HG02763 (cell line): ENCODE data around the gene IL13RA2.

Experiments
- ATAC-seq: cut with Tn5 transposase; IDR thresholded peaks from one replicate; pipeline ENCODE4 v1.9.1; 2021; ENCODE audit warnings: mild to moderate bottlenecking, moderate library complexity; ENCODE audit not compliant: unreplicated experiment

The IL13RA2 gene, protein sequence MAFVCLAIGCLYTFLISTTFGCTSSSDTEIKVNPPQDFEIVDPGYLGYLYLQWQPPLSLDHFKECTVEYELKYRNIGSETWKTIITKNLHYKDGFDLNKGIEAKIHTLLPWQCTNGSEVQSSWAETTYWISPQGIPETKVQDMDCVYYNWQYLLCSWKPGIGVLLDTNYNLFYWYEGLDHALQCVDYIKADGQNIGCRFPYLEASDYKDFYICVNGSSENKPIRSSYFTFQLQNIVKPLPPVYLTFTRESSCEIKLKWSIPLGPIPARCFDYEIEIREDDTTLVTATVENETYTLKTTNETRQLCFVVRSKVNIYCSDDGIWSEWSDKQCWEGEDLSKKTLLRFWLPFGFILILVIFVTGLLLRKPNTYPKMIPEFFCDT

DNA sequence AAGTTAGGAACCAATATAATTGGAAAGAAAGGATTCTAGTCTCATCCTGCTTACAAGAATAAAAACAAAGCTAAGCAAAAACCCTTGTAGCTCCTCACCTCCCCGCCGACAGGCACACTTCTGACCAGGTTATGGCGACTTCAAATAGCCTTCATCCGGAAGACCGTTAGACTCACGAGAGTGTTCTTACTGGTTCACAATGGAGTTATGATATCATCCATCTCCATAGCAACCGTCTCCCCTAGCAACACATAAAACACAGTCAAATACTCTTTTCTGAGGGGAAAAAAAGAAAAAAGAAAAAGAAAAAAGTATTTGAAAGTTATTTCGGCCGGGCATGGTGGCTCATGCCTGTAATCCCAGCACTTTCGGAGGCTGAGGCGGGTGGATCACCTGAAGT is at the start of gene IL13RA2:
Gene IL13RA2, minus strand, starts transcription at position 162 of the 400 bp plus-strand sequence. CDS start 347 bp downstream, outside the sequence.
- no peak for ATAC-seq

DNA sequence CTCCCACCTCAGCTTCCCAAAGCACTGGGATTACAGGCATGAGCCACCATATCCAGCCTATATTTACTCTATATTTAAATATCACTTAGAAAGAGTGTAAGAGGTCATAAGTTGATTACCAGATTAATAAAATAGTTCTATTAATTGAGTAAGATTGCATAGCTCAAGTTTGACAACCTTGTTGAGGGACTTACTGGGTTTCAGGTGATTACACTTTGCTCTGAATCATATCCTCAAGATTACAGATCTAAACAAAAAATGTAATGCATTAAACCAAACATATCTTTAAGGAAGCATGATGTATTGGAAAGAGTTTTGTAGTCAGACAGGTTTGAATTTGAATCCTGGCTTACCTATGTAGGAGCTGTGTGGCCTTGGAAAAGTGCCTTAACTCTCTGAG is 47.9 kb upstream of the IL13RA2 start:
- no peak for ATAC-seq

DNA sequence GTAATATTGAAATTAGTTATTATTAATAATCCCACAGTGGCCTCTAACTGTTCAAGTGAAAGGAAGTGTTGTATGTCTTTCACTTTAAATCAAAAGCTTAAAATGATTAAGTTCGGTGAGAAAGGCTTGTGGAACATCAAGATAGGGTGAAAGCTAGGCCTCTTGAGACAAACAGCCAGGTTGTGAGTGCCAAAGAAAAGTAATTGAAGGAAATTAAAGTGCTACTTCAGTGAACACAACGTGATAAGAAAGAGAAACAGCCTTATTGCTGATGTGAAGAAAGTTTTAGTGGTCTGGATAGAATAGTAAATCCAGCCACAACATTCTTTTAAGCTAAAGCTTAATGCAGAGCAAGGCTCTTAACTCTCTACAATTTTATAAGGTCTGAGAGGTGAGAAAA is 42.6 kb upstream of the IL13RA2 start:
- ATAC-seq: no peak

DNA sequence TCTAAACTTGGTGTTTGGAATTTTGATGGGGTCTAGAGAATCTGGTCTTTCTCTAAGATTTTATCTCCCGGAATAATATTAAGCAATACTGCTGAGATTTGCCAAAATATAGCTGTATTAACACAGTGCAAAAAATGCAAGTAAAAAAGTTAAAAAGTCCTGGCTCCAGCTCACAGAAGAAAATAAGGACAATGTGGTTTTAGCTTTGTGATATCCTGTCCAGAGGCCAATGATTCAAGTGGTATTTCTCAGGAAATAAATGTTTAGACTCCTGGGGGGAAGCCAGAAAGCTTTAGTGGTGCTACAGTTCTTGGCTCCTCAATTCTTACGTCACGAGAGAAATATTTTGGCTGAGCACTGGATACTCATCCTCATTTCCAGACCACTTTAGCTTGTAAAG is 40.9 kb upstream of the IL13RA2 start:
- ATAC-seq: no peak

DNA sequence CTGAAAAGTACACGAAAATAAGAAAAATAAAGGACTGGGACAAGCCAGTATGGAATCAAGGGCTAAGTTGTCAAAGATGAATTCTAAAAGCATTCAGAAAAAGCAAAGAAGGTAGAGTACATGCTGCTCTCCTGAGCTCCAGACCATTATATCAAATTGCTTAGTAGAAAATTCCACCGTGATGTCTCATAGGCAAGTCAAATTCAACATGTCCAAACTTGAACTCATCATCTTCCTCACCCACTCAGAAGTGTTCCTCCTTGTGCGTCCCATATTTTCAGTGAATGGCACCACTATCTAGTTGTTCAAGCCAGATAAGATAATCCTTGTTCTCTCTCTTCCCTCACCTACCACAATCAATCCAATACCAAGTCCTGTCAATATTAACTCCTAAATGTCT is 37.5 kb upstream of the IL13RA2 start:
- ATAC-seq: no peak

DNA sequence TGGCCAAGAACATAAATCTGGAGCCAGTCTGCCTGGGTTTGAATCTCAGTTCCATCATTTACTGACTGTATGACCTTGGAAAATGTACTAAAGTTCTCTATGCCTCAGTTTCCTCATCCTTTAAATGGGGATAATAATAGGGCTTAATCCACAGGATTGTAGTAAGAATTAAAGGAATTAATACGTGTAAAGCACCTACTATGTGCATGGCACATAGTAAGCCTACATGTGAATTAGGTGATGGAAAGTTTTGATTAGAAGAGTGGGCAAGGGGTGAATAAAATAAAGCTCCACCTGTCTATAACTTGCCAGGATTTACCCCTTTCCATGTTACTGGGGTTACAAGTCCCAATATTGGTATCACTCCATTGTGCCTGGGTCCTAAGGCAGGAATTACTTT is 35.8 kb upstream of the IL13RA2 start:
- no peak for ATAC-seq

DNA sequence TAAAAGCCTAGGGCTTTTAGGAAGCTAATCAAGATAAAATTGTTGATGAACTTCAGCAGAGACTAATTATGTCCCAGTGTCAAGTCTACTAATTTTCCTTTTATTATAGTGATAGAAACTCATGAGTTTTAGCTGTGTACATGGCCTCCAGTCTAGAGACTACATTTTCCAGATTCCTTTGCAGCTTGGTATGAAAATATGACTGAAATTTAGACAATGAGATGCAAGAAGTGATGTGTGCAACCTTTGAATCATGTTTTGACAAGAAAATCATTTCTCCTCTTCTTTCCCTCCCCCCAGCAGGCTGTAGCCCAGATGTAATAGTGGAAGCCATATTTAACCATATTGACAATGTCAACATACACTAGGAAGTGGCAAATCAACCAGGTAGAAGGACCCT is 30.3 kb upstream of the IL13RA2 start:
- no peak for ATAC-seq

DNA sequence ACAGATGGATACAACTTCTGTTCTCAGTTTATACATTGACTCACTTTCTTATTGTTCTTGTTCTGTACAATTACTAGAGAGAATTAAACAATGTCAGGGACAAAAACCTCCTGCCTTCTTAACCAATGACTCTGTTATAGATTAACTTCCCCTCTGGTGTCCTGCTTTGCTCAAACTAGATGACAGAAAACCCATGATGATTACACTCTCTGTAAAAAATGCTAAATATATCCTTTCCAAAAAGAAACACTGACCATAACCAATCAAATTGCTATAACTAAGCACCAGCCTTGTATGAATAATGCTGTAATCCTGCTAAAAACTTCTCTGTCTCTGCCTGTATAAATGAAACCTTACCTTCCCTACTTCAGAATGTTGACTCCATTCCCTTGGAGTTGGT is 29.8 kb upstream of the IL13RA2 start:
- ATAC-seq: no peak

DNA sequence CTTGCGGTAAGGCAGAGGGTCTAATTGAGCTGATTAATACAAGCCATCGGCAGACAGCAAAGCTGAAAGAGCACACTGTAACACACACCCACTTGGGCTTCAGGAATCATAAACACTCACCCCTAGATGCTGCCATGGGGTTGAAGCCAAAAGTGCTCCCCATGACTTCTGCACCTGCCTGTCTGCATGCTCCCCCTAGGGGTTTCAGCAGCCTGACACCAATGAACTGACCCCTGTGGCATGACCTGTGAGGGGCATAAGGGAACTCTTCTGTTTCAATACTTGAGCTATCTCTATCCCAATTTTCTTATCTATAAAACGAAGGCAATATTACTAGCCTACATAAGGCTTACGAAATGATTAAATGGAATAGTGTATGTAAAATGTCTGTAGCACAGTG is 23.0 kb upstream of the IL13RA2 start:
- ATAC-seq: no peak

DNA sequence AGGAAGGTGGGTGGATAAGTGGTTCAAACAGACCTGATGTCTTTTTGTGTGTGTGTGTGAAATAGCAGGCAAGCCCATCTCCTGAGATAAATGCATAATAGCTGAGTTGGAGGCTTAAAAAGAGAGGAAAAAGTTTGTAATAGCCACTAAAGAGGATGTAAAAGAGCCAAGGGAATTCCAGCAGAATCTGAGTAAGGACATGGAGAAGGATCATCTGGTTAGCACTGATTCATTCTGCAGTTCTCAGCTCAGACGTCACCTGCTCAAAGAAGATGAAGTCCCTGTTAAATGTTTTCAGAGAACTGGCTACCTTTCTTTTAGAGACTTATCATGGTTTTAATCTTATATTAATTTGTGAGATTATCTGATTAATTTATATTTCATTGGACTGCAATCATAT is 21.0 kb upstream of the IL13RA2 start:
- ATAC-seq: no peak

DNA sequence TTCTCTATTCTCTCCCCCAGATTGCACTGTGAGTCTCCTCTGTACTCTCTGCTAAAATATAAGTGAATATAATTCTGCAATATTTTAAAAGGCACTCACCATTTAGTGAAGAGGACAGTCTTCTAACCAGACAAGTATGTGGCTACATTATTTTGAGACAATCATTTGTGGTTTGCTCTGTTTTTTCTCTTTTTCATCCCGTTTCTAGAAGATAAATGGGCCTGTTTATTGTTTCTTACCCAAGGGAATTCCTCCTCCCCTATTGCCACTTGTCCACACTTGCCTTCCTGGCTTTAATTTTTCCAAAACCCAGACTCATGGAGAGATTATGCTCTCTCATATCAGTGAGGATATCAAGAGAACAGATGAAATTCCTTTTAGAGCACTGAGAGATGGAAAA is 18.6 kb upstream of the IL13RA2 start:
- ATAC-seq: no peak

DNA sequence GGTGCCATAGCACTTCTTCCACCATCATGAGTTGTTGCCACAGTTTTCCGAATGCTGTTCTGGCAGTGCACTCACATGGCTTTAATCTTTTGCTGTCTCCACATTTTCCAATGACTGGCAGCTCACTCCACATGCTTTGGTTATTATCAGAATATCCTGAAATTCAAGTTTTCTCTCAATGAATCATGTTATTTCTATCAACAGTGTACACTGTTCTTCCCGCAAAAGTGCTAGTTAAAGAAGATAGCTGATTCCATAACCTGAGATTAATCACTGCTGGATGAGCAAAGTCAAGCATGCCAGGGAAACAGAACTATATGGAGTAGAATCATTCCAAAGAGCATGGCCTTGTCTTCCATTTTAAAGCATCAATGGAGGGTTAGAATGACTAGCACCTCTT is 14.6 kb upstream of the IL13RA2 start:
- no peak for ATAC-seq

DNA sequence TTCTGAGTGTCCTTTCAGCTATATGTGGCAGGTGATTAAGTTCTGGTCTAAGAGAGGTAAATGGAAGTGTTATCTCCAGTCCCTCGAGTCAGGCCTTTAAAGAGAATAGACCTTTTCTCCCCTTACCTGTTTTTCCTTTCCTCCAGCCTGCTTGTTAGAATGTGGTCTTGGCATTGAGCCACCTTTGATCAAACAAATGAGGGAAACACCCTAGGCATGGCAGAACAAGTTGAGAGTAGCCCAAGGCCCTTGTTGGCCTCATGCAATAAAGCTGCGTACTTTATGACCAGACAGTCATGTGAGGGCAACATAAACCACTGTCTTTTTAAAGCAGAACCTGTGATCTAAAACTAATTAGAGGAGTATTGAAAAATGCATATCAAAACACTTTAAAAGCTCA is 13.2 kb upstream of the IL13RA2 start:
- ATAC-seq: no peak

DNA sequence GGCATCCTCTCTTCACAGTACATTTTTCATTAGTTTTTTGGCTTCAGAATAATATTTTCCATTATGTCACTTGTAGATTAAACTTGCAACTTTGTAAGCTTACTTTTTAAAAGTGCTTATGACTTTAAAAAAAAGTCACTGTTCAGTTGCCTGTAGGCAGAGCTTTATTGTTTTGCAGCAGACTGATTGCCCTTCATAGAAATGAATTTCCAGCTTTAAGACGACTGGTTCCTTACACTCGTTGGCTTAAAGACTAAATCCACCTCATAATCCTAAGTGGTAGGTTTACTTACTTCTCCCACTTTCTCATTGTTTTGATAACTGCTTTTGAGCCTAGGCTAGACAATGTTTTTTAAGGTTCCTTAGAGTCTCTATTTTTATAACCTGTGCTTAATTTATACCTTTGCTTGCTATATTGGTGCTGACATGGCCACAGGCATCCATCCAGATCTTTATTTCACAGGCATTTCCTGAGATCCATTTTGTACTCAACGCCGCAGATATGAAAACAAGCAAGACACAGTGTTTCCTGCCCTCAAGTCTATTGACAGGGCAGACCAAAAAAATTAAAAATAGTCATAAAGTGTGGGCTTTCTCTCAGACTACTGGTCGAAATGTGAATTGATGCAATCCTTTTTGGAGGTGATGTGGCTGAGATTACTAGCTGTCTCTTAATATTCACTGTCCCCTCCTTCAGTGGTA is 12.6 kb upstream of the IL13RA2 start:
- no peak for ATAC-seq

DNA sequence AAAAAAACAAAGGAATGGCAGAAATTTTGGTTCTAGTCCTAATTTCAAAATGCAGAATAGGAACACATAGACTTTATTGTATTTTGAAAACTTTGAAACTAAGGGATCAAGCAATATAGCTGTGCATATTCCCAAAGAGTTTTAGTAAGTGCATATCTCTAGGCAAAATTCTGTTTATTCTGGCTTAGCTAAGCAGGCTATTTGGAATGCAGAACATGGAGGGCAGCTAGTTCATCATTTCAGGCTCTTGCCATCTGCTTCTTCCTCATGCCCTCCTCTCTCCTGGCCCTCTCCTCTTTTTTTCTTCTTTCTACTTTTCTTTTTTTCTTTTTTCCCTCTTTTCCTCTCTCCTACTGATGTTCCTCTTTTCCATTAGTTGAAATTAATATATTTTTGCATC is 12.0 kb upstream of the IL13RA2 start:
- no peak for ATAC-seq

DNA sequence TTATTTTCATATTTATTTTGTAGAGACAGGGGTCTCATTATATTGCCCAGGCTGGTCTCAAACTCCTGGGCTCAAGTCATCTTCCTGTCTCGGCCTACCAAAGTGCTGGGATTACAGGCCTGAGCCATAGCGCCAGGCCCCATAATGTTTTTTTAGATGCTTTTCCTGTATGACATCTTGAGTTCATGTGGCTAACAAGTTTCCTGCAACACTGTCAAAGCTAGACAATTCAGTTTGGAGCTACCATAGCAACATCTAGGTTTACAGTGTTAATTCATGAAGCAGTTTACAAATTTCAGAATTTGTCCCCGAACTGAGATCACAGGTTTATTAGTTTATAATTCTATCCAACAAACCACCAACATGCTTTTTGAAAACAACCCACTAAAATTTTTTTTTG is 6.4 kb upstream of the IL13RA2 start:
- ATAC-seq: no peak

DNA sequence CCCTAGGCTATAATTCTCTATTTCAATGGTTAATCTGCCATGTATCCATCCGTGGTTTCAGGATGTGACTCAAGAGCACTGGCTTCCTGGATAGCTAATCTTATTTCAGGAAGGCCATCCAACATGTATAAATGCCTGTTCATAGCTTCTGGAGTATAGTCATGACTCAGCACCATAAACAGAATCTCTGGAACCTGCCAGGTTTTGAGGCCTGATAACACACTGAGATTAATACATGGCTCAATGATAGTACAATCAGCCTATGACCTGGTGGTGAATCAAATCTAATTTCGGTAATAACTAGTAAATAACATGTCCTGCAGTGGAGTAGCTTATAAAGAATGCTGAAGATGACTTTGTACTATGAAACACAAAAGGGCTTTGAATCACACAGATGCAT is 5.7 kb upstream of the IL13RA2 start:
- ATAC-seq: no peak

DNA sequence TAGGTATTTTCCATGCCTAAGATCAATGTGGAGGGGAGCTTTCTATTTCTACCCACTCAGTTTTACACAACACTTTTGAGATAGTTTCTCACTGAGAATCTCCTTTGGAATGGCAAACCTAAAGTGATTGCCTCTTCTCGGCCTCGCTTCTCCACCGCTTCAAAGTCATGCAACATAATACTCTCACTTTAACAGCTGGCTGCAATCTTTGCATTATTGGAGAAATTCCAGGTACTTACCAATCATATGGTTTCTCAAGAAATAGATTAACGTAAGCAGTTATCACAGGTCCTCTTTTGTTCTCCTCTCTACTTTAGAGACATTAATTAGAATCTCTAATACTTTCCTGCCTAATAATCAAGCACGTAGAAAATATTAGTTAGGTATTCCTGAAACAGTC is 3.7 kb upstream of the IL13RA2 start:
- no peak for ATAC-seq

DNA sequence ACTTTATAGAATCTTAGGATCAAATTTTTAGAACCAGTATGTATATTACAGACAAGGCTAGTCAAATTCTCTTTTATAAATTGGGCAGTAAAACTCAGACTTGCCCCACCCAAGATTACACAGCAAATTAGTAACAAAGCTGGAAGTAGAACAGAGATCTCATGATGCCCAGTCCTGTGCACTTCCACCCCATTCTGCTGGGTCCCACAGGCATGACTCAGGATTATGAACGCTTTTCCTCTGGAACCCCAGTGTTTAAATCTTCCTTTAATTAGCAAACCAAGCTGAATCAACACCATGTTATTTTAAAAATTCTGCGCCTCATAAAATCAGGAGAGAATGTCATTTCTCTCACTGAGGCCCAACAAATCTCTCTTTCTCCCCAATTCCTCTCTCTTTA is 1.5 kb upstream of the IL13RA2 start:
- no peak for ATAC-seq

DNA sequence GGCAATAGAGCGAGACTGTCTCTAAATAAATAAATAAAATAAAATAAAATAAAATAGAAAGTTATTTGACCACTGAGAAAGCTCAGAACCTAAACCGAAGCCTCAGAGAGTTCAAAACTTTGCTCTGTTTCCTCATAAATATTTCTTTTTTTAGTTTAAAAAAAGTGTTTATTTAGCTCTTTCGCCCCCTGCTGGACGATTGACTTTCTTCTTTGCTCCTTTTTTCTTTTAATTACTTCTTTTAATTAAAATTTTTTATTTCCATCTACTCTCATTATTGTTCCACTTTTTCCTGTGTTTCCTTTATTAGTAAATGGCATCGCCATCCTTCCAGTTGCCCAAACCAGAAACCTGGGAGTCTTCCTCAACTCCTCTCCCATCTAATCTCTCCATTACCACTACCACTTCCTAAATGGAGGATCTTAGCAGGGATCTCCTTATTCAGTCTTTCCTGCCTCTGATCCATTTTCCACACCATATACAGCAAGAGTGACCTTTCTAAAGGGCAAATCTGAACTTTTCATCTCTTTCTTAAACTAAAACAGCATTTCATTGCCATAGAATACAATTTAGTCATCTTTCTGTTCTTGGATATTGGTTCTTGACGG is 728 bp upstream of the IL13RA2 start:
- no peak for ATAC-seq

DNA sequence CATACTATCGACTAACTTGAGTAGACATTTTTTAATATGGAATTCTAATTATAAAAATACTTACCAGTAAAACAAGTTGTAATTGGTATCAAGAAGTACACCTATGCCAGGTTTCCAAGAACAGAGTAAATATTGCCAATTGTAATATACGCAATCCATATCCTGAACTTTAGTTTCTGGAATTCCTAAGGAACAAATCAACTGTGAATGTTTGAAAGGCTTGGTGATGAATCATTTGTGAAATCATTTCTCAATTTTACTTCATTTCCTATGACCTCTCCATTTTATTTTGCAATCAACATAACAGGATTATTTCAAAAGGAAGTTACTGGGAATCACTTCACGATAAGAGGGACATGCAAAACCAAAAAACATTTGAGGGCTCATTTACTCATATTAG is 3.7 kb downstream of the IL13RA2 start:
- ATAC-seq: no peak

DNA sequence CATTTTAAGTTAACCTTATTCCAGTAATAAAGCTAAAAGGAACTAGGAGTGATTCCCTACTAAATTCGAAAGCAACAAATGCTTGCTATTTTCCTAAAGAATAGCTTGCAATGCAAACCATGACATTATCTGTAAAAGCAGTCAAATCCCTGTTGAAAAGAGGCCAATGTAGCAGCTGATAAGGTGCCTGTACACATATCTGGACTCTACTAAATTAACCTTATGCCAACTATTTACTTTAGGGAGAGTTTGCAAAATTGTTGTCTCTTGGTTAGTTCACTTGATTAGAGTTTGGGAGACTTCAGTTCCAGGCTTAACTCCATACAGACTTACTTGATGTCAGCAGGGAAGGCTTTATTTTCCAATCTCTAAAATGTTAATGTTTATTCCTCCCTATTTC is 6.0 kb downstream of the IL13RA2 start:
- ATAC-seq: no peak
